ENCODE measurements around the gene RBAK.
"Not testable (repeated sequence)": the region's sequence is repeated elsewhere in the genome, so short reads cannot be mapped to it uniquely, and the experiment has no call there.

RBAK gene

DNA sequence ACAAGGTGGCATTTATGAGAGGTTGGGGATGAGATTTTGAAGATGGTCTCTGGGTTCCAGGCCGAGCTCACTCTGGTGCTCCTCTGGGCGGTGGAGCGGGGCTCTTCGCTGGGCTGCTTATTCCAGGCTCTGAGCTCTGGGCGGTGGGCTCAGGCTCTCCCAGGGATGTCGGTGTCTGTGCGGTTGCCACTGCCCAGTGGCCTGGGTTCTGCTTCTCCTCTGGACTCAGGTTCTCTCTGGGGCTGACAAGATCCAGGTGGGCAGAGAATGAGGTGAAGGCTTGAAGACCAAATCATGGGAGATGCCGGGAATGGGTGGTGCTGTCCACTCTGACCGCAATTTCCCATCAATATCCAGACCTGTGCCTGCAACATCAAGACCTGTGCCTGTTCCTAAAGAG lies 40.6 kb downstream of the RBAK start:
- Histone ChIP-seq H3K36me3 (no peaks in the 10 kb centered on the region), H3K27me3 (peaks cover 58% of the 10 kb centered on the region), H3K4me1 (ENCODE audit: control insufficient read depth in 1 of 2, insufficient read depth in 1 of 2, low read depth in 1 of 2, low read length in 1 of 2) (peaks cover 3 to 5% of the 10 kb centered on the region in 2 experiments), H3K9me3 (no peaks in the 10 kb centered on the region), H3K4me3 (ENCODE audit: low read depth in 1 of 2, low read length in 1 of 2) (no peak overlapping the region), H3K27ac (no peak overlapping the region)
- TF ChIP-seq, protein P1, sequence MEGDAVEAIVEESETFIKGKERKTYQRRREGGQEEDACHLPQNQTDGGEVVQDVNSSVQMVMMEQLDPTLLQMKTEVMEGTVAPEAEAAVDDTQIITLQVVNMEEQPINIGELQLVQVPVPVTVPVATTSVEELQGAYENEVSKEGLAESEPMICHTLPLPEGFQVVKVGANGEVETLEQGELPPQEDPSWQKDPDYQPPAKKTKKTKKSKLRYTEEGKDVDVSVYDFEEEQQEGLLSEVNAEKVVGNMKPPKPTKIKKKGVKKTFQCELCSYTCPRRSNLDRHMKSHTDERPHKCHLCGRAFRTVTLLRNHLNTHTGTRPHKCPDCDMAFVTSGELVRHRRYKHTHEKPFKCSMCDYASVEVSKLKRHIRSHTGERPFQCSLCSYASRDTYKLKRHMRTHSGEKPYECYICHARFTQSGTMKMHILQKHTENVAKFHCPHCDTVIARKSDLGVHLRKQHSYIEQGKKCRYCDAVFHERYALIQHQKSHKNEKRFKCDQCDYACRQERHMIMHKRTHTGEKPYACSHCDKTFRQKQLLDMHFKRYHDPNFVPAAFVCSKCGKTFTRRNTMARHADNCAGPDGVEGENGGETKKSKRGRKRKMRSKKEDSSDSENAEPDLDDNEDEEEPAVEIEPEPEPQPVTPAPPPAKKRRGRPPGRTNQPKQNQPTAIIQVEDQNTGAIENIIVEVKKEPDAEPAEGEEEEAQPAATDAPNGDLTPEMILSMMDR (IDR thresholded peaks at IDR 0.05): no peak

DNA sequence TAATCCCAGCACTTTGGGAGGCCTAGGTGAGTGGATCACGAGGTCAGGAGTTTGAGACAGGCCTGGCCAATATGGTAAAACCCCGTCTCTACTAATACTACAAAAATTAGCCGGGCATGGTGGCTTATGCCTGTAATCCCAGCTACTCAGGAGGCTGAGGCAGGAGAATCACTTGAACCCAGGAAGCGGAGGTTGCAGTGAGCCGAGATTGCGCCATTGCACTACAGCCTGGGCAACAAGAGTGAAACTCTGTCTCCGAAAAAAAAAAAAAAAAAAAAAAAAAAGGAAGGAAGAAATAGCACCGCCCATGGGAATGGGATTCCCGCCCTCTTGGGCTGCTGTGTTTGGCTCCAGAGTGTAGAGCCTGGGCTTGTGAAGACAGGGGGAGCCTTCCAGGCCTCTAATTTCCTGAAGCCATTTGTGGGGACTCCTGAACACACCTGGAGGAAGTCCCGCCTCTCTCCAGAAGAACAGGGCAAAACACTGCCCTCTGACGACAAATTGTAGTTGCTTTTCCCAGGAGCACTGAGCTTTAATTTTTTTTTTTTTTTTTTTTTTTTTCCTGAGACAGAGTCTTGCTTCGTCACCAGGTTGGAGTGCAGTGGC lies 42.7 kb downstream of the RBAK start:
- H3K4me3 ChIP-seq (ENCODE audit: low read depth in 1 of 2, low read length in 1 of 2); H3K27ac ChIP-seq; H3K36me3 ChIP-seq; H3K9me3 ChIP-seq; H3K4me1 ChIP-seq (ENCODE audit: control insufficient read depth in 1 of 2, insufficient read depth in 1 of 2, low read depth in 1 of 2, low read length in 1 of 2): not testable (repeated sequence)
- peaks cover 47% of the 10 kb centered on the region for H3K27me3 ChIP-seq

DNA sequence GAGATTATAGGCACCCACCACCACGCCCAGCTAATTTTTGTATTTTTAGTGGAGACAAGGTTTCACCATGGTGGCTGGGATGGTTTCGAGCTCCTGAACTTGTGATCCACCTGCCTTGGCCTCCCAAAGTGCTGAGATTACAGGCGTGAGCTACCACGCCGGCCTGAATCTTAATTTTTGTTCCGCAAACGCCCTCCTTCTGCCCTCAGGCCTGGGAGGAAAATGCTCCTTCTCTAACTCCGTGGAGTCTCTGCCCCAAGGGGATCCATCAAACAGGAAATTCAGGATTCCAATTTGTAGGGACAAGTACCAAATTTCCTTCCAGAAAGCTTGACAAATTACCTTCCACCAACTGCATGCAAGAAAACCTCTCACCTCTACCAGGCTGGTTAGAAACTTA lies 43.2 kb downstream of the RBAK start:
- TF ChIP-seq, protein P1 (IDR thresholded peaks at IDR 0.05): no peak
- H3K27me3 ChIP-seq: peaks cover 41% of the 10 kb centered on the region
- peaks cover 5% of the 10 kb centered on the region for H3K9me3 ChIP-seq
- no peak overlapping the region for H3K4me3 ChIP-seq (ENCODE audit: low read depth in 1 of 2, low read length in 1 of 2)
- no peak overlapping the region for H3K27ac ChIP-seq
- H3K36me3 ChIP-seq: no peaks in the 10 kb centered on the region
- peaks cover 3 to 5% of the 10 kb centered on the region in 2 experiments for H3K4me1 ChIP-seq (ENCODE audit: control insufficient read depth in 1 of 2, insufficient read depth in 1 of 2, low read depth in 1 of 2, low read length in 1 of 2)

DNA sequence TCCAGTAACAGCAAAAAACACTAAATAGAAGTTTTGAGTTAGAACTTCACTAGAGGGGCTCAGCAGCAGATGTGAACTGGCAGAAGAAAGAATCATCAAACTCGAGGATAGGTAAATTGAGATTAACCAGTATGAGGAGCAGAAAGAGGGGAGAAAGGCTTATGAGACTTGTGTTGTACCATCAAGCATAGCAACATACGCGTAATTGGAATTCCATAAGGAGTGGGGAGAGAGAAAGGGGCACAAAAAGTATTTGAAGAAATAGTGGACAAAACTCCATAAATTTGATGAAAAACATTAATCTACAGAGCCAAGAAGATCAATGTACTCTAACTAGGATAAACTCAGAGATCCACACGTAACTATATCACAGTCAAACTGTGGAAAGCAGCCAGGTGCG lies 48.3 kb downstream of the RBAK start:
- no peaks in the 10 kb centered on the region for H3K4me1 ChIP-seq (ENCODE audit: control insufficient read depth in 1 of 2, insufficient read depth in 1 of 2, low read depth in 1 of 2, low read length in 1 of 2)
- TF ChIP-seq, protein P1 (IDR thresholded peaks at IDR 0.05): no peak
- H3K27me3 ChIP-seq: peaks cover 7% of the 10 kb centered on the region
- no peak overlapping the region for H3K27ac ChIP-seq
- peaks cover 7% of the 10 kb centered on the region for H3K9me3 ChIP-seq
- no peak overlapping the region for H3K4me3 ChIP-seq (ENCODE audit: low read depth in 1 of 2, low read length in 1 of 2)
- H3K36me3 ChIP-seq: no peaks in the 10 kb centered on the region

DNA sequence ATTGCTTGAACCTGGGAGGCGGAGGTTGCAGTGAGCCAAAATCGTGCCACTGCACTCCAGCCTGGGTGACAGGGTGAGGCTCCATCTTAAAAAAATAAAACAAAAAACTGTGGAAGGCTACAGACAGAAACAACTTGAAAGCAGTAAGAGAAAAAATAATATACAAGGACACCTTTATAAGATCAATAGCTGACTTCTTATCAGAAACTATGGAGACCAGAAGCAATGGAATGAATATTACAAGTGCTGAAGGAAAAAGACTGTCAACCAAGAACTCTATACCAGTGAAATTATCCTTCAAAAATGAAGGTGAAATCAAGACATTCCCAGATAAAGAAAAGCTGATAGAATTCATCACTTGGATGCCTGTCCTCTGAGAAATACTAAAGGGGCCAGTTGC lies 49.0 kb downstream of the RBAK start:
- no peaks in the 10 kb centered on the region for H3K36me3 ChIP-seq
- H3K4me3 ChIP-seq (ENCODE audit: low read depth in 1 of 2, low read length in 1 of 2): no peak overlapping the region
- no peaks in the 10 kb centered on the region for H3K4me1 ChIP-seq (ENCODE audit: control insufficient read depth in 1 of 2, insufficient read depth in 1 of 2, low read depth in 1 of 2, low read length in 1 of 2)
- H3K27ac ChIP-seq: no peak overlapping the region
- TF ChIP-seq, protein P1 (IDR thresholded peaks at IDR 0.05): no peak
- peaks cover 7% of the 10 kb centered on the region for H3K9me3 ChIP-seq
- H3K27me3 ChIP-seq: peaks cover under 1% of the 10 kb centered on the region

DNA sequence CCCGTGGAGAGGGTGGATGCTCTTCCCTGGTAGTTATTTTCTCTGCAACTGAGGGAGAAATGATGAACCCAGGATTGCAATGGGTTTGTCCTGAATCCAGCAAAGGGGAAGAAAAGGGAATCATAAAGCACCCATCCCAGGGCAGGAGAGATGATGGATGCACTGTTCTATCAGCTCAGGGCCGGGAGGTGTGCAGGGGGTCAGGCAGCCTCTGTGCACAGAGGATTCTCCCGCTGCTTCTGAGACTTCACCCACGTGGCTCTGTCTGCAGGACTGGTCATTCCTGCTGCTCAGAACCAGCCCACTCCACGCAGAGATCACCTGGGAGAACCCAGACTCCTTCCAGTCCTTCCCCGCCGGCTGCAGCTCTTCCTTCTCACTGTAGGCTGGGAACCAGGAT lies 70.7 kb downstream of the RBAK start:
- Histone ChIP-seq H3K27ac (no peak overlapping the region), H3K36me3 (no peaks in the 10 kb centered on the region), H3K4me1 (ENCODE audit: control insufficient read depth in 1 of 2, insufficient read depth in 1 of 2, low read depth in 1 of 2, low read length in 1 of 2) (no peaks in the 10 kb centered on the region), H3K27me3 (no peaks in the 10 kb centered on the region), H3K4me3 (ENCODE audit: low read depth in 1 of 2, low read length in 1 of 2) (no peak overlapping the region), H3K9me3 (no peaks in the 10 kb centered on the region)
- TF ChIP-seq, protein P1 (IDR thresholded peaks at IDR 0.05): no peak

Measured in neutrophil (primary cell).